ENCODE data around the gene HLCS. TPM values are rescaled to one million over a fixed set of nuclear protein-coding genes. Genes with fewer than 3 reads are reported as not detected.

HLCS gene
- total RNA-seq, 6 donors from 2014 or later: 15.3 to 34.6 (median 24.1) TPM

DNA sequence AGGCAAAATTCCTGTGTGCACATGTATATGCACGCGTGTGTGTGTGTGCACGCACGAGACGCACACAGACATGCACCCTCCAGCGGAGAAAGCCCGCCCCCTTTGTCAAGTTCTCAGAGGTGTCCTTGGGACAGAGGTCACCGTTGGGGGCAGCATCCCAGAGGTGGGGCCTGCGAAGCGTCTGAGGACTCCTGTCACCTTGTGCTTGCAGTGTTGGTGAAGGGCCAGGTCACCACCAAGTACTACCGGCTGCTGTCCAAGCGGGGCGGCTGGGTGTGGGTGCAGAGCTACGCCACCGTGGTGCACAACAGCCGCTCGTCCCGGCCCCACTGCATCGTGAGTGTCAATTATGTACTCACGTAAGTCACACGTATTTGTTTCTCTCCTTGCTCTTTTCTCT is 225.0 kb downstream of the HLCS start:
- WGBS, 2 donors: 90 to 97% methylated on average over 15 to 21 of the region's 21 CpGs

GRCh38 chr21:36738489-36739126 is 227.9 kb downstream of the HLCS start:
- peaks cover 0 to 2% (median 0%) of the 10 kb centered on the region in 4 donors for H3K9me3 ChIP-seq
- no peaks in the 10 kb centered on the region for H3K4me1 ChIP-seq
- no peak for DNase-seq
- no peaks in the 10 kb centered on the region for H3K27me3 ChIP-seq
- 75 to 76% methylated on average over 12 of the region's 12 CpGs for WGBS, 2 donors
- no peak overlapping the region for H3K27ac ChIP-seq
- no peak for ATAC-seq (ENCODE audit: low FRiP score in 2 of 2)
- H3K4me3 ChIP-seq: no peak overlapping the region
- no peaks in the 10 kb centered on the region for H3K36me3 ChIP-seq
- TF ChIP-seq POLR2A (IDR thresholded peaks at IDR 0.05) (no peak), EP300 (IDR thresholded peaks at IDR 0.05) (no peak)
- TF ChIP-seq, protein P1, sequence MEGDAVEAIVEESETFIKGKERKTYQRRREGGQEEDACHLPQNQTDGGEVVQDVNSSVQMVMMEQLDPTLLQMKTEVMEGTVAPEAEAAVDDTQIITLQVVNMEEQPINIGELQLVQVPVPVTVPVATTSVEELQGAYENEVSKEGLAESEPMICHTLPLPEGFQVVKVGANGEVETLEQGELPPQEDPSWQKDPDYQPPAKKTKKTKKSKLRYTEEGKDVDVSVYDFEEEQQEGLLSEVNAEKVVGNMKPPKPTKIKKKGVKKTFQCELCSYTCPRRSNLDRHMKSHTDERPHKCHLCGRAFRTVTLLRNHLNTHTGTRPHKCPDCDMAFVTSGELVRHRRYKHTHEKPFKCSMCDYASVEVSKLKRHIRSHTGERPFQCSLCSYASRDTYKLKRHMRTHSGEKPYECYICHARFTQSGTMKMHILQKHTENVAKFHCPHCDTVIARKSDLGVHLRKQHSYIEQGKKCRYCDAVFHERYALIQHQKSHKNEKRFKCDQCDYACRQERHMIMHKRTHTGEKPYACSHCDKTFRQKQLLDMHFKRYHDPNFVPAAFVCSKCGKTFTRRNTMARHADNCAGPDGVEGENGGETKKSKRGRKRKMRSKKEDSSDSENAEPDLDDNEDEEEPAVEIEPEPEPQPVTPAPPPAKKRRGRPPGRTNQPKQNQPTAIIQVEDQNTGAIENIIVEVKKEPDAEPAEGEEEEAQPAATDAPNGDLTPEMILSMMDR (IDR thresholded peaks at IDR 0.05): no peak

More for the DNA sequence above, 225.0 kb downstream of the HLCS start:
- Histone ChIP-seq H3K4me1 (peaks cover 7 to 9% (median 8%) of the 10 kb centered on the region in 4 donors), H3K36me3 (no peaks in the 10 kb centered on the region), H3K4me3 (no peak overlapping the region), H3K9me3 (no peaks in the 10 kb centered on the region), H3K27ac (no peak overlapping the region), H3K27me3 (no peaks in the 10 kb centered on the region)
- ATAC-seq (ENCODE audit: low FRiP score in 2 of 2): no peak
- peak in 1 of 2 donors; percentile 75 for DNase-seq
- TF ChIP-seq, protein P1 (IDR thresholded peaks at IDR 0.05): no peak
- TF ChIP-seq POLR2AphosphoS5 (IDR thresholded peaks at IDR 0.05) (no peak), POLR2A (IDR thresholded peaks at IDR 0.05) (no peak), EP300 (IDR thresholded peaks at IDR 0.05) (no peak)

- Histone ChIP-seq H3K4me1 (peaks cover 0 to 5% (median 0%) of the 10 kb centered on the region in 4 donors), H3K27me3 (no peaks in the 10 kb centered on the region), H3K4me3 (no peak overlapping the region), H3K9me3 (peaks cover 0 to 2% (median 0%) of the 10 kb centered on the region in 4 donors), H3K36me3 (no peaks in the 10 kb centered on the region), H3K27ac (no peak overlapping the region)
- ATAC-seq (ENCODE audit: low FRiP score in 2 of 2): no peak
- WGBS, 2 donors: 78 to 91% methylated on average over 6 to 15 of the region's 15 CpGs
- DNase-seq: peak; percentile 21 to 55
- TF ChIP-seq EP300 (IDR thresholded peaks at IDR 0.05): no peak
These were observed 230.6 kb downstream of the HLCS start for GRCh38 chr21:36735724-36736320.

DNA sequence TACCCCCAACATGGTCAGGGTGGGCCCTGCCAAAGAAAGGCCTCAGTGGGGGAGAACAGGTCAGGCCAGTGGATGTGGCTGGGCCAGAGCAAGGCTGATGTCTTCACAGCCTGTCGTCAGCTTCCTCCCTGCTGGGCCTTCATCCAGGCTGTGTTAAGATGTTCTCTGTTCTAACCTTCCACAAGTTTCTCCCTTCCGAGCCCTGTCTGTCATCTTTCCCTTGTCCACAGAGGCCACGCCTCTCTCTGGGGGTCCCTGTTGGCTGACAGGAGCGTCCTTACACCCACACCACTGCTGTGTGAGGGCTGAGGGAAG is 231.3 kb downstream of the HLCS start:
- H3K27me3 ChIP-seq: no peaks in the 10 kb centered on the region
- H3K4me3 ChIP-seq: no peak overlapping the region
- no peak for TF ChIP-seq POLR2AphosphoS5 (IDR thresholded peaks at IDR 0.05)
- TF ChIP-seq EP300 (IDR thresholded peaks at IDR 0.05): no peak
- no peak for TF ChIP-seq POLR2A (IDR thresholded peaks at IDR 0.05)
- TF ChIP-seq, protein P1 (IDR thresholded peaks at IDR 0.05): no peak
- 87 to 92% methylated on average over 2 to 3 of the region's 4 CpGs for WGBS, 2 donors
- peaks cover 0 to 7% (median 0%) of the 10 kb centered on the region in 4 donors for H3K4me1 ChIP-seq
- no peak for ATAC-seq (ENCODE audit: low FRiP score in 2 of 2)
- no peak overlapping the region for H3K27ac ChIP-seq
- no peaks in the 10 kb centered on the region for H3K36me3 ChIP-seq
- DNase-seq: no peak
- peaks cover 0 to 2% (median 0%) of the 10 kb centered on the region in 4 donors for H3K9me3 ChIP-seq

- TF ChIP-seq, protein P1 (IDR thresholded peaks at IDR 0.05): no peak
- TF ChIP-seq EP300 (IDR thresholded peaks at IDR 0.05): no peak
- no peak for TF ChIP-seq POLR2AphosphoS5 (IDR thresholded peaks at IDR 0.05)
- TF ChIP-seq POLR2A (IDR thresholded peaks at IDR 0.05): no peak
- H3K27ac ChIP-seq: no peak overlapping the region
- peaks cover 0 to 2% (median 0%) of the 10 kb centered on the region in 4 donors for H3K9me3 ChIP-seq
- H3K4me1 ChIP-seq: peaks cover 0 to 7% (median 0%) of the 10 kb centered on the region in 4 donors
- H3K27me3 ChIP-seq: no peaks in the 10 kb centered on the region
- 95 to 96% methylated on average over 8 to 9 of the region's 9 CpGs for WGBS, 2 donors
- no peaks in the 10 kb centered on the region for H3K36me3 ChIP-seq
- DNase-seq (peak in 1 of 2 donors; percentile 8), ATAC-seq (ENCODE audit: low FRiP score in 2 of 2) (no peak)
- H3K4me3 ChIP-seq: no peak overlapping the region
These were observed 231.9 kb downstream of the HLCS start for GRCh38 chr21:36734367-36735200.
